ENCODE results near the gene KANSL1.

The KANSL1 gene

DNA sequence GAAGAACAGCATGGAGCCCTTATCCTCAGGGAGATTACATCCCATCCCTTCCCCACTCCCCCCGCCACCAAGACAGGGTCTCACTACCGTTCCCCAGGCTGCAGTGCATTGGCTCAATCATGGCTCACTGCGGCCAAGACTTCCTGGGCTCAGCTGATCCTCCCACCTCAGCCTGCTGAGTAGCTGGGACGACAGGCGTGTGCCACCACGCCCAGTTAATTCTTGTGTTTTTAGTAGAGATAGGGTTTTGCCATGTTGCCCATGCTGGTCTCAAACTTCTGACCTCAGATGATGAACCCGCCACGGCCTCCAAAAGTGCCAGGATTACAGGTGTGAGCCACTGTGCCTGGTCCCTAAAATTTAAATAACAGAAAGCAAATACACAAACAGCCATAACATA lies 145.4 kb downstream of the KANSL1 start:
- Histone ChIP-seq H3K79me2 (ENCODE audit: control insufficient read depth, low read length) (peaks cover 6% of the 10 kb centered on the region; the same call in 1 of the 2 replicates), H3K9me2 (replicated peaks; ENCODE audit: control insufficient read depth, low read length) (no peaks in the 10 kb centered on the region), H4K20me1 (ENCODE audit: control insufficient read depth, insufficient read depth, low read depth, low read length) (no peaks in the 10 kb centered on the region), H3K9me3 (ENCODE audit: control insufficient read depth, insufficient read depth, low read length) (no peaks in the 10 kb centered on the region), H3K36me3 (ENCODE audit: control insufficient read depth, low read length) (peaks cover 84% of the 10 kb centered on the region), H3K4me2 (ENCODE audit: low read length) (no peak overlapping the region), H3K4me1 (ENCODE audit: control insufficient read depth, low read length) (no peaks in the 10 kb centered on the region), H3K27me3 (ENCODE audit: control insufficient read depth, low read length) (no peaks in the 10 kb centered on the region), H3K27ac (ENCODE audit: low read depth, low read length) (no peak overlapping the region), H3F3A (ENCODE audit: control insufficient read depth, insufficient read depth) (peaks cover 8% of the 10 kb centered on the region), H3K4me3 (ENCODE audit: low read length) (no peak overlapping the region)
- TF ChIP-seq, protein P1, sequence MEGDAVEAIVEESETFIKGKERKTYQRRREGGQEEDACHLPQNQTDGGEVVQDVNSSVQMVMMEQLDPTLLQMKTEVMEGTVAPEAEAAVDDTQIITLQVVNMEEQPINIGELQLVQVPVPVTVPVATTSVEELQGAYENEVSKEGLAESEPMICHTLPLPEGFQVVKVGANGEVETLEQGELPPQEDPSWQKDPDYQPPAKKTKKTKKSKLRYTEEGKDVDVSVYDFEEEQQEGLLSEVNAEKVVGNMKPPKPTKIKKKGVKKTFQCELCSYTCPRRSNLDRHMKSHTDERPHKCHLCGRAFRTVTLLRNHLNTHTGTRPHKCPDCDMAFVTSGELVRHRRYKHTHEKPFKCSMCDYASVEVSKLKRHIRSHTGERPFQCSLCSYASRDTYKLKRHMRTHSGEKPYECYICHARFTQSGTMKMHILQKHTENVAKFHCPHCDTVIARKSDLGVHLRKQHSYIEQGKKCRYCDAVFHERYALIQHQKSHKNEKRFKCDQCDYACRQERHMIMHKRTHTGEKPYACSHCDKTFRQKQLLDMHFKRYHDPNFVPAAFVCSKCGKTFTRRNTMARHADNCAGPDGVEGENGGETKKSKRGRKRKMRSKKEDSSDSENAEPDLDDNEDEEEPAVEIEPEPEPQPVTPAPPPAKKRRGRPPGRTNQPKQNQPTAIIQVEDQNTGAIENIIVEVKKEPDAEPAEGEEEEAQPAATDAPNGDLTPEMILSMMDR (IDR thresholded peaks at IDR 0.05; ENCODE audit: low read depth, low read length, poor library complexity, severe bottlenecking): no peak
- TF ChIP-seq EZH2phosphoT487 (IDR thresholded peaks at IDR 0.05; ENCODE audit: borderline replicate concordance, low read length): no peak

DNA sequence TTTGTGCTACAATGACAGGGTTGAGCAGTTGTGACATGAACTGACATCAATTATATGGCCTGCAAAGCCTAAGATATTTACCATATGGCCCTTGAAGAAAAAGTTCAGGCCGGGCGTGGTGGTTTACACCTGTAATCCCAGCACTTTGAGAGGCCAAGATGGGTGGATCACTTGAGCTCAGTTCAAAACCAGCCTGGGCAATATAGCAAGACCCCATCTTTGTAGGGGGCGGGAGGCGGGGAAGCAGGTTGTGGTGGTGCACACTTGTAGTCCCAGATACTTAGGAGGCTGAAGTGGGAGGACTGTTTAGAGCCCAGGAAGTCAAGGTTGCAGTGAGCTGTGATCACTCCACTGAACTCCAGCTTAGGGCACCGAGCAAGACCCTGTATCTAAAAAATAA lies 145.8 kb downstream of the KANSL1 start:
- TF ChIP-seq, protein P1 (IDR thresholded peaks at IDR 0.05; ENCODE audit: low read depth, low read length, poor library complexity, severe bottlenecking): no peak
- TF ChIP-seq EZH2phosphoT487 (IDR thresholded peaks at IDR 0.05; ENCODE audit: borderline replicate concordance, low read length): no peak
- H3F3A ChIP-seq (ENCODE audit: control insufficient read depth, insufficient read depth): peaks cover 8% of the 10 kb centered on the region
- no peaks in the 10 kb centered on the region for H3K9me3 ChIP-seq (ENCODE audit: control insufficient read depth, insufficient read depth, low read length)
- H3K36me3 ChIP-seq (ENCODE audit: control insufficient read depth, low read length): peaks cover 89% of the 10 kb centered on the region
- H3K27ac ChIP-seq (ENCODE audit: low read depth, low read length): no peak overlapping the region
- H3K4me1 ChIP-seq (ENCODE audit: control insufficient read depth, low read length): no peaks in the 10 kb centered on the region
- peaks cover 6% of the 10 kb centered on the region for H3K79me2 ChIP-seq (ENCODE audit: control insufficient read depth, low read length)
- H3K9me2 ChIP-seq (replicated peaks; ENCODE audit: control insufficient read depth, low read length): no peaks in the 10 kb centered on the region
- no peak overlapping the region for H3K4me3 ChIP-seq (ENCODE audit: low read length)
- H3K4me2 ChIP-seq (ENCODE audit: low read length): no peak overlapping the region
- no peaks in the 10 kb centered on the region for H3K27me3 ChIP-seq (ENCODE audit: control insufficient read depth, low read length)
- H4K20me1 ChIP-seq (ENCODE audit: control insufficient read depth, insufficient read depth, low read depth, low read length): no peaks in the 10 kb centered on the region

DNA sequence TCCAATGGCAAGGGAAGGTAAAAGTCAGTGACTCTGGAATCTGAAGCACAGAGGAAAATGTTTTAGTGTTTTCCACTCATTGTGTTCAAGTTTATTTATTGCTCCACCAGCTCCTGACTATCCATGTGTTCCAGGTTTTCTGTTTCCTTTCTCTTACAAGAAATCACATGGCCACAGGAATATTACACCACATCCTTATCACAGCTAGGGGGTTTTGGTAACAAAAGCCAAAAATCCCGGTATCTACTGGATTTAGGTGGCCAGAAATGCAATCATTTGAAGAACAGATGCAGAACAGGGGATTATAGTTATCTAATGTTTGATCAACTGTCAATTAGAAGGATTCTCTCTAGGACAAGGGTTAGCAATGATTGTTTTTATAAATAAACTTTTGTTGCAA lies 146.3 kb downstream of the KANSL1 start:
- no peaks in the 10 kb centered on the region for H3K27me3 ChIP-seq (ENCODE audit: control insufficient read depth, low read length)
- no peaks in the 10 kb centered on the region for H3K4me1 ChIP-seq (ENCODE audit: control insufficient read depth, low read length)
- no peak overlapping the region for H3K27ac ChIP-seq (ENCODE audit: low read depth, low read length)
- no peak overlapping the region for H3K4me3 ChIP-seq (ENCODE audit: low read length)
- TF ChIP-seq EZH2phosphoT487 (IDR thresholded peaks at IDR 0.05; ENCODE audit: borderline replicate concordance, low read length): no peak
- TF ChIP-seq, protein P1 (IDR thresholded peaks at IDR 0.05; ENCODE audit: low read depth, low read length, poor library complexity, severe bottlenecking): no peak
- H3K9me3 ChIP-seq (ENCODE audit: control insufficient read depth, insufficient read depth, low read length): no peaks in the 10 kb centered on the region
- peaks cover 6% of the 10 kb centered on the region for H3K79me2 ChIP-seq (ENCODE audit: control insufficient read depth, low read length)
- no peaks in the 10 kb centered on the region for H3K9me2 ChIP-seq (replicated peaks; ENCODE audit: control insufficient read depth, low read length)
- peaks cover 89% of the 10 kb centered on the region for H3K36me3 ChIP-seq (ENCODE audit: control insufficient read depth, low read length)
- H3F3A ChIP-seq (ENCODE audit: control insufficient read depth, insufficient read depth): peaks cover 8% of the 10 kb centered on the region
- no peaks in the 10 kb centered on the region for H4K20me1 ChIP-seq (ENCODE audit: control insufficient read depth, insufficient read depth, low read depth, low read length)
- H3K4me2 ChIP-seq (ENCODE audit: low read length): no peak overlapping the region

Data from DOHH2 (cell line).